Loucy (cell line): ENCODE results near the gene USP34.

Source experiments
- EZH2phosphoT487 ChIP-seq: fragments of 200-600 bp; IDR thresholded peaks from 2 replicates; pipeline ENCODE4 v1.6.1; 2018; ENCODE audit warnings: antibody characterized with exemption, mild to moderate bottlenecking, moderate library complexity, borderline replicate concordance
- TF ChIP-seq, protein P1 (sequence below): fragments of 200-600 bp; sonication (generic); conservative IDR thresholded peaks from 2 replicates; pipeline ENCODE4 v1.5.1; 2014; ENCODE audit warnings: mild to moderate bottlenecking, antibody characterized with exemption, low read length

DNA sequence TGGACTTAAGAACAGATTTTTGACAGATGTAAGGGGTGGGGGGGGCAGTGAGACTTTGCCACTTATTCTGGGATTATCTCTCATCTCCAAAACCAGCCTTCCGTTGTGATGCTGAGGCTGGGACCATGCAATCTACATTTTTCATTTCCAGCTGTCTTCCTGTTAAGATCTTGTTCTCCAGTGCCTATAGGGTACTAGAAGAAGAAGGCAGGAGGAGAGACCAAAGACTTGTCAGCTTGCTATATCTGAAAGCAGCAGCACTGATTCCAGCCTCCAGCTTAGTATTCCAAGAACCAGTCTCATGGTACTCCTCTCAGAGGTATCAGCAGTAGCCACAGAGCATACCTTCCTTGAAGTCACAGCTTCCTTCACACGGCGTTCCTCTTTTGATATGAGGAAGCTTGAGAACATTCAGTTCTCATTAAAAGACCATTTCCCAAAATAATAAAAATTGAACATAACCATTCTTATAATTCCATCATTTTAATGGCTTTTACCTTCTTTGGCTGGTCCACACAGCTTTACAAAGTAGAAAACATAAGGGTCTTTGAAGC lies 49.8 kb downstream of the USP34 start:
- TF ChIP-seq, protein P1, sequence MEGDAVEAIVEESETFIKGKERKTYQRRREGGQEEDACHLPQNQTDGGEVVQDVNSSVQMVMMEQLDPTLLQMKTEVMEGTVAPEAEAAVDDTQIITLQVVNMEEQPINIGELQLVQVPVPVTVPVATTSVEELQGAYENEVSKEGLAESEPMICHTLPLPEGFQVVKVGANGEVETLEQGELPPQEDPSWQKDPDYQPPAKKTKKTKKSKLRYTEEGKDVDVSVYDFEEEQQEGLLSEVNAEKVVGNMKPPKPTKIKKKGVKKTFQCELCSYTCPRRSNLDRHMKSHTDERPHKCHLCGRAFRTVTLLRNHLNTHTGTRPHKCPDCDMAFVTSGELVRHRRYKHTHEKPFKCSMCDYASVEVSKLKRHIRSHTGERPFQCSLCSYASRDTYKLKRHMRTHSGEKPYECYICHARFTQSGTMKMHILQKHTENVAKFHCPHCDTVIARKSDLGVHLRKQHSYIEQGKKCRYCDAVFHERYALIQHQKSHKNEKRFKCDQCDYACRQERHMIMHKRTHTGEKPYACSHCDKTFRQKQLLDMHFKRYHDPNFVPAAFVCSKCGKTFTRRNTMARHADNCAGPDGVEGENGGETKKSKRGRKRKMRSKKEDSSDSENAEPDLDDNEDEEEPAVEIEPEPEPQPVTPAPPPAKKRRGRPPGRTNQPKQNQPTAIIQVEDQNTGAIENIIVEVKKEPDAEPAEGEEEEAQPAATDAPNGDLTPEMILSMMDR = no peak
- no peak for TF ChIP-seq EZH2phosphoT487
